Limb (tissue), 2 donors: ENCODE results near the gene COG3.
"Not testable (repeated sequence)": the region's sequence is repeated elsewhere in the genome, so short reads cannot be mapped to it uniquely, and the experiment has no call there.

Source experiments
- DNase-seq, 2 donors: peaks; one replicate each; pipeline ENCODE4 v3.0.0-alpha.2; 2016; ENCODE audit errors: extremely low spot score in 2 of 2

Gene COG3

GRCh38 chr13:45464687-45465453, at the start of gene COG3:
Gene COG3, plus strand, starts transcription at chr13:45464939. Its CDS starts 98 bp downstream, at chr13:45465037.
- DNase-seq = peak; percentile 95 to 98

GRCh38 chr13:45415112-45415511, 49.6 kb upstream of the COG3 start:
- no peak for DNase-seq

GRCh38 chr13:45416516-45417128, 48.1 kb upstream of the COG3 start:
- no peak for DNase-seq

GRCh38 chr13:45417790-45418534, 46.8 kb upstream of the COG3 start, which contains the start of gene SLC25A30:
Gene SLC25A30, minus strand, starts transcription at chr13:45418373. Its CDS starts 6,948 bp downstream, at chr13:45411425.
- DNase-seq = peak; percentile 85 to 94

GRCh38 chr13:45419389-45419788, 45.4 kb upstream of the COG3 start:
- DNase-seq = not testable (repeated sequence)

GRCh38 chr13:45419945-45420344, 44.8 kb upstream of the COG3 start:
- DNase-seq = no peak

- DNase-seq = no peak
These were observed 41.9 kb upstream of the COG3 start for GRCh38 chr13:45422731-45423292.

GRCh38 chr13:45426056-45426841, 38.5 kb upstream of the COG3 start:
- DNase-seq = not testable (repeated sequence)

- no peak for DNase-seq
These were observed 31.9 kb upstream of the COG3 start for GRCh38 chr13:45432737-45433380.

GRCh38 chr13:45433381-45433790, 31.4 kb upstream of the COG3 start:
- DNase-seq = no peak

- DNase-seq = no peak
These were observed 30.0 kb upstream of the COG3 start for GRCh38 chr13:45434556-45435371.

- no peak for DNase-seq
These were observed 28.4 kb upstream of the COG3 start for GRCh38 chr13:45436332-45436731.

- no peak for DNase-seq
These were observed 27.8 kb upstream of the COG3 start for GRCh38 chr13:45436953-45437352.

GRCh38 chr13:45437947-45438346, 26.8 kb upstream of the COG3 start:
- no peak for DNase-seq

GRCh38 chr13:45439008-45439407, 25.7 kb upstream of the COG3 start:
- DNase-seq = no peak

GRCh38 chr13:45439781-45440462, 24.8 kb upstream of the COG3 start:
- DNase-seq = no peak

GRCh38 chr13:45441633-45442032, 23.1 kb upstream of the COG3 start:
- DNase-seq = no peak

GRCh38 chr13:45445053-45445452, 19.7 kb upstream of the COG3 start:
- DNase-seq = no peak

- no peak for DNase-seq
These were observed 18.6 kb upstream of the COG3 start for GRCh38 chr13:45446181-45446580.
